Gastrocnemius medialis (tissue), 4 donors: ENCODE data around the gene FAM227B.

Experiments
- POLR2A ChIP-seq, 2 donors: fragments of 450-650 bp; IDR thresholded peaks; one replicate each; pipeline ENCODE4 v1.6.1; 2017; ENCODE audit warnings: antibody characterized with exemption in 2 of 2, mild to moderate bottlenecking in 2 of 2, moderate library complexity in 2 of 2
- TF ChIP-seq, protein P1 (sequence below), 5 experiments: fragments of 450-650 bp in 3 of 5; fragments of 200-600 bp in 2 of 5; sonication (generic) in 2 of 5; IDR thresholded peaks in 4 of 5; conservative IDR thresholded peaks in 1 of 5; 1 replicate in 4 of 5; 2 replicates in 1 of 5; pipeline ENCODE4 v1.5.1; 2016 to 2019; ENCODE audit warnings: antibody characterized with exemption in 5 of 5, mild to moderate bottlenecking in 3 of 5, moderate library complexity in 3 of 5

GRCh38 chr15:49410641-49411040 is 210.0 kb downstream of the FAM227B start:
- TF ChIP-seq POLR2A (IDR thresholded peaks at IDR 0.05) = no peak
- TF ChIP-seq, protein P1, sequence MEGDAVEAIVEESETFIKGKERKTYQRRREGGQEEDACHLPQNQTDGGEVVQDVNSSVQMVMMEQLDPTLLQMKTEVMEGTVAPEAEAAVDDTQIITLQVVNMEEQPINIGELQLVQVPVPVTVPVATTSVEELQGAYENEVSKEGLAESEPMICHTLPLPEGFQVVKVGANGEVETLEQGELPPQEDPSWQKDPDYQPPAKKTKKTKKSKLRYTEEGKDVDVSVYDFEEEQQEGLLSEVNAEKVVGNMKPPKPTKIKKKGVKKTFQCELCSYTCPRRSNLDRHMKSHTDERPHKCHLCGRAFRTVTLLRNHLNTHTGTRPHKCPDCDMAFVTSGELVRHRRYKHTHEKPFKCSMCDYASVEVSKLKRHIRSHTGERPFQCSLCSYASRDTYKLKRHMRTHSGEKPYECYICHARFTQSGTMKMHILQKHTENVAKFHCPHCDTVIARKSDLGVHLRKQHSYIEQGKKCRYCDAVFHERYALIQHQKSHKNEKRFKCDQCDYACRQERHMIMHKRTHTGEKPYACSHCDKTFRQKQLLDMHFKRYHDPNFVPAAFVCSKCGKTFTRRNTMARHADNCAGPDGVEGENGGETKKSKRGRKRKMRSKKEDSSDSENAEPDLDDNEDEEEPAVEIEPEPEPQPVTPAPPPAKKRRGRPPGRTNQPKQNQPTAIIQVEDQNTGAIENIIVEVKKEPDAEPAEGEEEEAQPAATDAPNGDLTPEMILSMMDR (IDR thresholded peaks at IDR 0.05 in 4 of 5, conservative IDR thresholded peaks at IDR 0.05 in 1 of 5) = no peak
